Common myeloid progenitor, CD34-positive (primary cell): Measurements from ENCODE around the gene CTBS.

ENCODE experiments used
- CTCF ChIA-PET: fragments of 350-600 bp; sonication (Branson Sonifier 250); formaldehyde crosslinking; loops from one replicate; lab custom pipeline; 2021; ENCODE audit warnings: antibody characterized with exemption; lab: Charles Lee
- POLR2A ChIA-PET: fragments of 350-600 bp; sonication (Branson Sonifier 250); formaldehyde crosslinking; loops from one replicate; lab custom pipeline; 2021; ENCODE audit warnings: antibody characterized with exemption; lab: Charles Lee
- DNase-seq, 3 donors: peaks; one replicate each; pipeline versions ENCODE4 v3.0.0 to v3.0.0-alpha.2; 2013
- H3K27ac ChIP-seq, 2 experiments: 1 replicate in 1 of 2; 2 replicates in 1 of 2; pipeline ENCODE4 v1.7.0; 2013; ENCODE audit warnings: inconsistent platforms in 2 of 2, low read length in 2 of 2, mild to moderate bottlenecking in 2 of 2, low read depth in 1 of 2, moderate library complexity in 1 of 2; ENCODE audit not compliant: severe bottlenecking in 2 of 2, insufficient read depth in 1 of 2, poor library complexity in 1 of 2
- H3K27me3 ChIP-seq, 5 experiments: replicated peaks in 2 of 5; 1 replicate in 3 of 5; 2 replicates in 2 of 5; pipeline versions ENCODE4 v1.6.1 to v1.7.0; 2013; ENCODE audit warnings: low read length in 4 of 5, mild to moderate bottlenecking in 2 of 5, moderate library complexity in 2 of 5, inconsistent platforms in 1 of 5; ENCODE audit not compliant: insufficient read depth in 5 of 5, control insufficient read depth in 4 of 5
- H3K36me3 ChIP-seq, 4 experiments: 1 replicate in 2 of 4; 2 replicates in 2 of 4; pipeline versions ENCODE4 v1.6.1 to v1.7.0; 2013; ENCODE audit warnings: low read length in 3 of 4, control low read depth in 1 of 4, mild to moderate bottlenecking in 1 of 4; ENCODE audit not compliant: control insufficient read depth in 4 of 4, insufficient read depth in 4 of 4
- H3K4me1 ChIP-seq, 4 experiments: 1 replicate in 3 of 4; 2 replicates in 1 of 4; pipeline versions ENCODE4 v1.6.1 to v1.7.1; 2013; ENCODE audit warnings: low read length in 3 of 4, mild to moderate bottlenecking in 3 of 4, control low read depth in 1 of 4, inconsistent platforms in 1 of 4, moderate library complexity in 1 of 4; ENCODE audit not compliant: control insufficient read depth in 4 of 4, insufficient read depth in 4 of 4; ENCODE audit errors: control extremely low read depth in 1 of 4
- H3K4me3 ChIP-seq, 7 experiments: 1 replicate in 4 of 7; 2 replicates in 3 of 7; pipeline versions ENCODE4 v1.5.1 to v1.7.0; 2013; ENCODE audit warnings: mild to moderate bottlenecking in 7 of 7, low read length in 6 of 7, moderate library complexity in 6 of 7, inconsistent platforms in 2 of 7, low read depth in 2 of 7, control low read depth in 1 of 7; ENCODE audit not compliant: insufficient read depth in 4 of 7, control insufficient read depth in 1 of 7; ENCODE audit errors: extremely low read depth in 1 of 7
- H3K9me3 ChIP-seq, 5 experiments: 1 replicate in 4 of 5; 2 replicates in 1 of 5; pipeline versions ENCODE4 v1.6.1 to v1.7.1; 2013; ENCODE audit warnings: low read length in 4 of 5, mild to moderate bottlenecking in 2 of 5, inconsistent platforms in 1 of 5, low read depth in 1 of 5, moderate library complexity in 1 of 5; ENCODE audit not compliant: control insufficient read depth in 4 of 5, insufficient read depth in 2 of 5; ENCODE audit errors: control extremely low read depth in 1 of 5
- WGBS: methylation state at CpG from one replicate; pipeline ENCODE4 v1.1.5; 2013; ENCODE audit not compliant: insufficient coverage; 5-methylcytosine and 5-hydroxymethylcytosine counted together

Gene CTBS

DNA sequence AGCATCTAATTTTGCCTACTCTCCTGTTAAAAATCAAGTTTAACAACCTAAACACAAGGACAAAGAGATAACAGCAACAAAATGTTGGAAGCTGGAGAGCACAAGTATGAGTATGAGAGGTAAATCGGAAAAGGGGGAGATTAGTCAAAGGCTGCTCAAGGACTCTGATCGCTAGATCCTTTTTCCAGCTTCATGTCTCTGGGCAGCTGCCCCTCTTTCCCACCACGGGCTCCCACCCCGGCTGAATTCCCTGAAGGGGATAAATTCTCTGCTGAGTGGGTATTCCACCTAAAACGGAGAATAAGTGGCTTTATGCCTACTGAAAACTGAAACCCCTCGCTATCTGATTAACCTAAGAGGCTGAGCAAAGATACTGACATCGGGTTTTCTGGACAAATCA is 696 bp upstream of the CTBS start:
- Histone ChIP-seq H3K27me3 (no peaks in the 10 kb centered on the region), H3K9me3 (no peaks in the 10 kb centered on the region), H3K4me3 (peak overlapping the region in 6 of 7 experiments; percentile 64 to 85 (median 70)), H3K4me1 (peaks cover 11 to 30% (median 18%) of the 10 kb centered on the region in 4 experiments), H3K27ac (peak overlapping the region; percentile 69 to 77), H3K36me3 (peaks cover 0 to 7% (median 3%) of the 10 kb centered on the region in 4 experiments)
- WGBS: 89% methylated on average over 4 of the region's 7 CpGs
- CTCF ChIA-PET: interaction anchor here (1.0 to 1.3 kb wide), 5 partner anchors 29 to 370 kb away, joined by 3 to 4 read pairs (median 4); partner anchors contain the start of genes GNG5 and SPATA1
- no peak for DNase-seq
- POLR2A ChIA-PET: no interaction called here

DNA sequence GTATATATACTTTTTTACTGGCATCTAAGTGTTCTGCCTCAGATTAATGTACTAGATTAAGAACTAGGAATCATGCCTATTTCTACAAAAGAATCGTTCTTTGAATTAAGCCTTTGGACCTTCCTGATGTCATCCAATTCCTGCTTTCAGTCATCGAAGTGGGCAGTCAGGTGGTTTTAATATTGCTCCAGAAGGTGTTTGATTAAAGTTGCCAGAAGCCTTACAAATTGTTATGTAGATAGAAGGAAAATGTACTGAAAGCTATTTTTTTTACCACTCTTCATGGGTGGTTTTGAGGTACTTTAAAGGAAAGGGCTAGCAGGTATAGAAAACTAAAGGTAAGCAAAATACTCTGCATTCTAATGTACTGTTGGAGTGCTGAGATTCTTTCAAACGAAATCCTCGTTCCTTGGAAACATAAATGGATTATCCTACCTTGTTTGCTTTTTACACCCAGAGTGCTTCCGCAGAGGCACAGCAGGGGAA is 716 bp downstream of the CTBS start:
- H3K27me3 ChIP-seq: no peaks in the 10 kb centered on the region
- H3K4me1 ChIP-seq: peaks cover 11 to 30% (median 18%) of the 10 kb centered on the region in 4 experiments
- peak overlapping the region; percentile 57 to 86 (median 80) for H3K4me3 ChIP-seq
- CTCF ChIA-PET: interaction anchor here (0.9 to 1.3 kb wide), 2 partner anchors 139 to 371 kb away, joined by 3 read pairs; no protein-coding TSS in a partner anchor
- DNase-seq: peak in 1 of 3 donors; percentile 26
- POLR2A ChIA-PET: interaction anchor here (0.5 to 1.4 kb wide), 3 partner anchors 10 to 480 kb away, joined by 3 to 6 read pairs (median 4); partner anchors contain the start of genes GNG5 and SPATA1
- H3K36me3 ChIP-seq: peaks cover 7 to 13% (median 11%) of the 10 kb centered on the region in 4 experiments
- 3% methylated on average over 4 of the region's 5 CpGs for WGBS
- peak overlapping the region; percentile 89 to 96 for H3K27ac ChIP-seq
- H3K9me3 ChIP-seq: no peaks in the 10 kb centered on the region

DNA sequence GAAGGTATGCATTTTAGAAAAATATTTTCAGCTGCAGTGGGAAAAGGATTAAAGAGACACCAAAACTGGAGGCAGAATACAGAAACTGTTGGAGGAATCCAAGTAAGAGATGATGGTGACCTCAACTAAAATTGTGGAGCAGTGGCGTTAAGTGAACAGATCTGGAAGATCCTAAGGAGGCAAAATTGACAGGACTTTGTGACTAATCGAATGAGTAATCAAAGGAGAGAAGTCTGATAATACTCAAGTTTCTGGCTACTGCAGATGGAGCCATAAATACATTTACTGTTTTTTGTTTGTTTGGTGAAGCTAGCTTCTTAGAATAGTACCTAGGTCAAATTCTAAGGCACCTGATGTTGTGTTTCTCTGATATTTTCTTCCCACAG is 3.1 kb downstream of the CTBS start:
- Histone ChIP-seq H3K27me3 (no peaks in the 10 kb centered on the region), H3K27ac (no peak overlapping the region), H3K36me3 (peaks cover 14 to 24% (median 14%) of the 10 kb centered on the region in 4 experiments), H3K4me3 (no peak overlapping the region), H3K4me1 (peaks cover 11 to 30% (median 18%) of the 10 kb centered on the region in 4 experiments), H3K9me3 (no peaks in the 10 kb centered on the region)
- ChIA-PET POLR2A (no interaction called here), CTCF (no interaction called here)
- peak in 1 of 3 donors; percentile 7 for DNase-seq
- 100% methylated on average over 2 of the region's 2 CpGs for WGBS

DNA sequence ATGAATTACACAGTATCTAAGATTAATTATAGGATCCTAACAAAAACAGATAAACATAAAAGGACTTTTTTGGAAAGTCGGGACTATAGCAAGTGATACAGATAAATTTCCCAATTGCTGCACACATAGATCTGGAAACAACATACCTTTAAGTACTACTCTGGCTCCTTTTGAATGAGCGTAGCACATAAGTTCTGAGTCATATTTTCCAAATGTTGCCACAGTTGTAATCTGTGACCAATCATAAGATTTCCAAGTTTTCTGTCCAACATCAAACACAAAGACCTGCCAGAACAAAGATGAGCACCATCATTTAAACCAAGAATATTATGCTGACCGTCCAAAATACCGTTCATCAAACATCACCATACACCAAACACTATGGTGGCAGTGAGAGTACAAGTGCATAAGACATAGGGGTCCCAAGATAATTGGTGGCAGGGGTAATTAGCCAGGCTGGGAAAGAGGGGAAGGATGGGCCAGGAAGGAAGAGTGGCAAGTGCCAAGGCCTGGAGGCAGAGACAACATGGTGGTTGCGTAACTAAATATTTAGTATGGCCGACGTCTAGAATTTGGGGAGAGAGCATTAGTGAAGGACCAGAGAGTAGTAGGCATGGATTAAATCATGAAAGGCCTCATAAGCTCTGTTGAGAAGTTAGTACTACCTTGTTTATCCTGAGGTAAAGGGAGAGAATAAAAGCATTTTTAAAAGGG is 3.6 kb downstream of the CTBS start:
- no peak for DNase-seq
- WGBS: 94% methylated on average over 5 of the region's 7 CpGs
- Histone ChIP-seq H3K27me3 (no peaks in the 10 kb centered on the region), H3K4me3 (no peak overlapping the region), H3K4me1 (peaks cover 11 to 30% (median 18%) of the 10 kb centered on the region in 4 experiments), H3K9me3 (no peaks in the 10 kb centered on the region), H3K27ac (no peak overlapping the region), H3K36me3 (peaks cover 14 to 24% (median 17%) of the 10 kb centered on the region in 4 experiments)
- ChIA-PET POLR2A (no interaction called here), CTCF (no interaction called here)

DNA sequence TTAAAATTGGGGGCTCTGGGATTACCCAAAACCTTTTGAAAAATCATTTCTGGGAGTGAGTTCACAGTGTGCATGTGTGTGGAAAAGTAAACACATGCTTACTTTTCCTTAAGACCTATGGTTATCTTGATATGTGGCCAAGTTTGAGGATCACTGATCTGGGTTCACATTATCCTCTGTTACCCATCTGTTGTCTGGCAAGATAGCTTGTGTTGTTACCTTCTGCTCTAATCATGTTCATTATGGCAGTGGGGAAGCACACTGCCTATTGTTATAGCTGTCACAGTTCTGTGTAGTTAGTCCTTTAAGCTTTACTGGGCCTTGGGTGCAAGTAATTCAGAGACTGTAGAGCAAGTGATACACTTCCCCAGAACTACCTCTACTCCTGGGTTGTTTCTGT is 5.0 kb downstream of the CTBS start:
- Histone ChIP-seq H3K4me1 (peaks cover 10 to 24% (median 13%) of the 10 kb centered on the region in 4 experiments), H3K9me3 (no peaks in the 10 kb centered on the region), H3K36me3 (peaks cover 14 to 35% (median 19%) of the 10 kb centered on the region in 4 experiments), H3K27me3 (no peaks in the 10 kb centered on the region), H3K27ac (no peak overlapping the region), H3K4me3 (no peak overlapping the region)
- ChIA-PET CTCF (no interaction called here), POLR2A (no interaction called here)
- no peak for DNase-seq

GRCh38 chr1:84550826-84551225 is 23.4 kb downstream of the CTBS start:
- no CpG with 5 or more reads among the region's 2 CpGs for WGBS
- Histone ChIP-seq H3K4me1 (no peaks in the 10 kb centered on the region), H3K27me3 (no peaks in the 10 kb centered on the region), H3K36me3 (peaks cover 0 to 4% (median 1%) of the 10 kb centered on the region in 4 experiments), H3K27ac (no peak overlapping the region), H3K9me3 (no peaks in the 10 kb centered on the region), H3K4me3 (no peak overlapping the region)
- ChIA-PET CTCF (interaction anchor here (1.0 kb wide), 2 partner anchors 9 to 16 kb away, joined by 3 read pairs; no protein-coding TSS in a partner anchor), POLR2A (interaction anchor here (0.6 kb wide), 1 partner anchor 80 kb away, joined by 3 read pairs; no protein-coding TSS in a partner anchor)
- DNase-seq: no peak

DNA sequence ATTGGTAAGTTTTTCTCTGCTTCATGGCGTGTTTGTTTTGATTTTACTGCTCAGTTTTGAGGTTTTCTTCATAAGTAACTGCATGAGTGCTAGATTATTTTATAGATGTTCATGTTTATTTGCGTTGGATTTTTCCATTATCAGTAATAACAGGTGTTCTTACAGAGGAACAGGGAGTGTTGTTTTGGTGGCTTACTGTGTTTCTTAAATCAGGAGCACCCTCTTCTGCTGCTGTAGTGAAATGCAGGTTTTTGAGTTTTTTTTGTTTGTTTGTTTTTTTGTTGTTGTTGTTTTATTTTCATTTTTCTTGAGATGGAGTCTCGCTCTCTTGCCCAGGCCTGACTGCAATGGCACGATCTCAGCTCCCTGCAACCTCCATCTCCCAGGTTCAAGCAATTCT is 32.6 kb downstream of the CTBS start:
- H3K27me3 ChIP-seq: no peaks in the 10 kb centered on the region
- H3K4me1 ChIP-seq: no peaks in the 10 kb centered on the region
- no peaks in the 10 kb centered on the region for H3K9me3 ChIP-seq
- no peak overlapping the region for H3K4me3 ChIP-seq
- DNase-seq: peak; percentile 18 to 42 (median 34)
- 100% methylated on average over 1 of the region's 4 CpGs for WGBS
- peaks cover 0 to 11% (median 2%) of the 10 kb centered on the region in 4 experiments for H3K36me3 ChIP-seq
- ChIA-PET POLR2A (interaction anchor here (1.3 kb wide), 1 partner anchor 35 kb away, joined by 3 read pairs; the partner anchor contains the start of genes GNG5 and SPATA1), CTCF (interaction anchor here (0.7 to 1.8 kb wide), 5 partner anchors 33 to 411 kb away, joined by 3 to 5 read pairs (median 4); no protein-coding TSS in a partner anchor)
- no peak overlapping the region for H3K27ac ChIP-seq
